SK-N-MC (cell line): ENCODE results near the gene PTCH2.
A peak's percentile ranks its signal among the peaks of the same experiment; 100 is the strongest.
"Not testable (repeated sequence)": the region's sequence is repeated elsewhere in the genome, so short reads cannot be mapped to it uniquely, and the experiment has no call there.

Experiments used
- DNase-seq: peaks from one replicate; pipeline ENCODE4 v3.0.0-alpha.2; 2011; ENCODE audit warnings: low read depth, low spot score
- H3K27ac ChIP-seq: fragments of 200-600 bp; sonication (generic); 2 replicates; pipeline ENCODE4 v1.5.1; 2016; ENCODE audit warnings: mixed run types
- H3K36me3 ChIP-seq: fragments of 200-600 bp; sonication (generic); 2 replicates; pipeline ENCODE4 v1.6.1; 2017; ENCODE audit warnings: antibody characterized with exemption, low read length, mixed read lengths; ENCODE audit not compliant: insufficient read depth
- H3K4me3 ChIP-seq: fragments of 200-600 bp; sonication (generic); 2 replicates; pipeline ENCODE4 v1.5.1; 2016
- H3K9ac ChIP-seq: fragments of 200-600 bp; sonication (generic); 2 replicates; pipeline ENCODE4 v1.8.0; 2017; ENCODE audit warnings: mixed run types, mixed read lengths; ENCODE audit not compliant: insufficient read length
- H3K9me3 ChIP-seq: fragments of 200-600 bp; sonication (generic); 2 replicates; pipeline ENCODE4 v1.6.1; 2017; ENCODE audit warnings: low read depth, mild to moderate bottlenecking, antibody characterized with exemption, low read length, moderate library complexity, mixed read lengths
- EZH2 ChIP-seq: fragments of 200-600 bp; sonication (generic); IDR thresholded peaks from one replicate; pipeline ENCODE4 v1.6.1; 2017; ENCODE audit warnings: antibody characterized with exemption
- FOXP2 ChIP-seq: optimal IDR thresholded peaks from 2 replicates; pipeline ENCODE3; 2011; ENCODE audit warnings: mild to moderate bottlenecking, moderate library complexity; ENCODE audit not compliant: insufficient read depth; ENCODE audit errors: extremely low read length, control extremely low read depth
- POLR2AphosphoS5 ChIP-seq: IDR thresholded peaks from 2 replicates; pipeline ENCODE4 v1.6.1; 2012; ENCODE audit warnings: mild to moderate bottlenecking, low read depth, low read length, borderline replicate concordance

The PTCH2 gene

GRCh38 chr1:44826375-44827196 is 16.5 kb downstream of the PTCH2 start:
- no peak for DNase-seq
- no peaks in the 10 kb centered on the region for H3K9me3 ChIP-seq
- H3K9ac ChIP-seq = no peak overlapping the region

GRCh38 chr1:44824392-44824791 is 18.7 kb downstream of the PTCH2 start:
- not testable (repeated sequence) for H3K36me3 ChIP-seq, H3K27ac ChIP-seq, H3K4me3 ChIP-seq, DNase-seq, H3K9ac ChIP-seq, H3K9me3 ChIP-seq

More at GRCh38 chr1:44826375-44827196, 16.5 kb downstream of the PTCH2 start:
- Histone ChIP-seq H3K27ac (no peak overlapping the region), H3K36me3 (no peaks in the 10 kb centered on the region), H3K4me3 (no peak overlapping the region)
- TF ChIP-seq EZH2 (no peak), POLR2AphosphoS5 (no peak), FOXP2 (no peak)

GRCh38 chr1:44822981-44823451 is 20.0 kb downstream of the PTCH2 start:
- no peak overlapping the region for H3K27ac ChIP-seq
- DNase-seq = no peak
- no peaks in the 10 kb centered on the region for H3K36me3 ChIP-seq
- no peak overlapping the region for H3K4me3 ChIP-seq
- H3K9me3 ChIP-seq = no peaks in the 10 kb centered on the region
- TF ChIP-seq POLR2AphosphoS5 (no peak), FOXP2 (no peak), EZH2 (no peak)
- H3K9ac ChIP-seq = no peak overlapping the region

GRCh38 chr1:44822131-44822701 is 20.8 kb downstream of the PTCH2 start:
- Histone ChIP-seq H3K36me3 (no peaks in the 10 kb centered on the region), H3K9ac (no peak overlapping the region), H3K27ac (no peak overlapping the region), H3K4me3 (no peak overlapping the region), H3K9me3 (no peaks in the 10 kb centered on the region)
- TF ChIP-seq FOXP2 (no peak), EZH2 (no peak), POLR2AphosphoS5 (no peak)
- DNase-seq = no peak

- DNase-seq = no peak
- Histone ChIP-seq H3K27ac (no peak overlapping the region), H3K4me3 (no peak overlapping the region), H3K9ac (no peak overlapping the region), H3K36me3 (no peaks in the 10 kb centered on the region), H3K9me3 (no peaks in the 10 kb centered on the region)
- TF ChIP-seq EZH2 = no peak
- TF ChIP-seq POLR2AphosphoS5 = no peak
- no peak for TF ChIP-seq FOXP2
Measured at GRCh38 chr1:44821240-44821715, 21.8 kb downstream of the PTCH2 start.

- Histone ChIP-seq H3K9ac (peak overlapping the region; percentile 64), H3K9me3 (no peaks in the 10 kb centered on the region), H3K4me3 (peak overlapping the region; percentile 72), H3K36me3 (no peaks in the 10 kb centered on the region), H3K27ac (peak overlapping the region; percentile 88; the same call in 1 of the 2 replicates)
- TF ChIP-seq POLR2AphosphoS5 (no peak), EZH2 (no peak), FOXP2 (no peak)
- DNase-seq = no peak
Measured at GRCh38 chr1:44820328-44821239, 22.5 kb downstream of the PTCH2 start.

GRCh38 chr1:44819608-44820327 is 23.3 kb downstream of the PTCH2 start:
- peak; percentile 90 for DNase-seq
- Histone ChIP-seq H3K9me3 (no peaks in the 10 kb centered on the region), H3K9ac (peak overlapping the region; percentile 65)

More at GRCh38 chr1:44819608-44820327, 23.3 kb downstream of the PTCH2 start:
- peak; percentile 100 for TF ChIP-seq POLR2AphosphoS5
- TF ChIP-seq FOXP2 = no peak
- H3K4me3 ChIP-seq = peak overlapping the region; percentile 72
- no peaks in the 10 kb centered on the region for H3K36me3 ChIP-seq
- H3K27ac ChIP-seq = peak overlapping the region; percentile 88
